HG02884 (cell line): ENCODE measurements around the gene SRCAP.

Experiments
- ATAC-seq: cut with Tn5 transposase; IDR thresholded peaks from one replicate; pipeline ENCODE4 v1.9.1; 2021; ENCODE audit warnings: mild to moderate bottlenecking, moderate library complexity; ENCODE audit not compliant: unreplicated experiment

The SRCAP gene

GRCh38 chr16:30771726-30772125, 72.8 kb downstream of the SRCAP start:
- no peak for ATAC-seq

GRCh38 chr16:30773826-30774225, 74.9 kb downstream of the SRCAP start:
- no peak for ATAC-seq

GRCh38 chr16:30774367-30775130, 75.6 kb downstream of the SRCAP start:
- no peak for ATAC-seq

GRCh38 chr16:30775131-30775391, 76.1 kb downstream of the SRCAP start:
- ATAC-seq: no peak

GRCh38 chr16:30775392-30776188, 76.6 kb downstream of the SRCAP start:
- no peak for ATAC-seq

- no peak for ATAC-seq
Observed at GRCh38 chr16:30777591-30778297, 78.8 kb downstream of the SRCAP start.

GRCh38 chr16:30778549-30779244, 79.7 kb downstream of the SRCAP start:
- no peak for ATAC-seq

GRCh38 chr16:30779596-30779995, 80.6 kb downstream of the SRCAP start:
- ATAC-seq: no peak

GRCh38 chr16:30780021-30780420, 81.0 kb downstream of the SRCAP start:
- ATAC-seq: no peak

GRCh38 chr16:30780549-30780948, 81.6 kb downstream of the SRCAP start:
- ATAC-seq: no peak

GRCh38 chr16:30782486-30783279, 83.7 kb downstream of the SRCAP start:
- ATAC-seq: no peak

GRCh38 chr16:30783280-30784109, 84.5 kb downstream of the SRCAP start:
- no peak for ATAC-seq

GRCh38 chr16:30784215-30784614, 85.2 kb downstream of the SRCAP start:
- no peak for ATAC-seq

- ATAC-seq: no peak
Observed at GRCh38 chr16:30785126-30786106, 86.4 kb downstream of the SRCAP start.

GRCh38 chr16:30786115-30786935, 87.4 kb downstream of the SRCAP start:
- no peak for ATAC-seq

- no peak for ATAC-seq
Observed at GRCh38 chr16:30786936-30787612, 88.1 kb downstream of the SRCAP start, which contains the start of gene ZNF629. TSS of gene ZNF629 (minus strand) at chr16:30787205. CDS start at chr16:30784482, 2,723 bp downstream.
